GM18505 (cell line): ENCODE measurements around the gene NAPB.

Experiments
- ATAC-seq: cut with Tn5 transposase; IDR thresholded peaks from one replicate; pipeline ENCODE4 v1.9.1; 2021; ENCODE audit not compliant: unreplicated experiment
- POLR2A ChIP-seq: IDR thresholded peaks from 4 replicates; pipeline ENCODE4 v1.6.1; 2011; ENCODE audit warnings: borderline replicate concordance; ENCODE audit not compliant: insufficient read depth, insufficient read length; ENCODE audit errors: extremely low read depth

NAPB gene

GRCh38 chr20:23449421-23449820, 28.1 kb upstream of the NAPB start:
- ATAC-seq: no peak

GRCh38 chr20:23448167-23448566, 26.9 kb upstream of the NAPB start:
- no peak for ATAC-seq
- TF ChIP-seq POLR2A: no peak

More at GRCh38 chr20:23449421-23449820, 28.1 kb upstream of the NAPB start:
- TF ChIP-seq POLR2A: no peak

GRCh38 chr20:23446505-23446904, 25.2 kb upstream of the NAPB start:
- ATAC-seq: no peak
- no peak for TF ChIP-seq POLR2A

GRCh38 chr20:23445596-23446217, 24.4 kb upstream of the NAPB start:
- ATAC-seq: no peak
- no peak for TF ChIP-seq POLR2A

GRCh38 chr20:23444859-23445258, 23.6 kb upstream of the NAPB start:
- ATAC-seq: no peak
- TF ChIP-seq POLR2A: no peak

- no peak for TF ChIP-seq POLR2A
- no peak for ATAC-seq
Observed at GRCh38 chr20:23442436-23442835, 21.1 kb upstream of the NAPB start.

GRCh38 chr20:23441850-23442313, 20.6 kb upstream of the NAPB start:
- no peak for TF ChIP-seq POLR2A
- peak; percentile 73 for ATAC-seq

GRCh38 chr20:23440004-23440403, 18.7 kb upstream of the NAPB start:
- no peak for TF ChIP-seq POLR2A
- ATAC-seq: no peak

- no peak for ATAC-seq
- TF ChIP-seq POLR2A: no peak
Observed at GRCh38 chr20:23438661-23439060, 17.4 kb upstream of the NAPB start.

- TF ChIP-seq POLR2A: no peak
- ATAC-seq: no peak
Observed at GRCh38 chr20:23437126-23437899, 16.0 kb upstream of the NAPB start.

GRCh38 chr20:23436681-23437080, 15.4 kb upstream of the NAPB start:
- TF ChIP-seq POLR2A: no peak
- no peak for ATAC-seq

GRCh38 chr20:23435626-23436539, 14.6 kb upstream of the NAPB start:
- no peak for TF ChIP-seq POLR2A
- no peak for ATAC-seq
